AML-193 (cell line): Measurements from ENCODE around the gene INHA.

Source experiments
- DNase-seq, 2 experiments: peaks; one replicate each; lab custom pipeline; 2025; lab: John Stamatoyannopoulos, UW

Gene INHA

DNA sequence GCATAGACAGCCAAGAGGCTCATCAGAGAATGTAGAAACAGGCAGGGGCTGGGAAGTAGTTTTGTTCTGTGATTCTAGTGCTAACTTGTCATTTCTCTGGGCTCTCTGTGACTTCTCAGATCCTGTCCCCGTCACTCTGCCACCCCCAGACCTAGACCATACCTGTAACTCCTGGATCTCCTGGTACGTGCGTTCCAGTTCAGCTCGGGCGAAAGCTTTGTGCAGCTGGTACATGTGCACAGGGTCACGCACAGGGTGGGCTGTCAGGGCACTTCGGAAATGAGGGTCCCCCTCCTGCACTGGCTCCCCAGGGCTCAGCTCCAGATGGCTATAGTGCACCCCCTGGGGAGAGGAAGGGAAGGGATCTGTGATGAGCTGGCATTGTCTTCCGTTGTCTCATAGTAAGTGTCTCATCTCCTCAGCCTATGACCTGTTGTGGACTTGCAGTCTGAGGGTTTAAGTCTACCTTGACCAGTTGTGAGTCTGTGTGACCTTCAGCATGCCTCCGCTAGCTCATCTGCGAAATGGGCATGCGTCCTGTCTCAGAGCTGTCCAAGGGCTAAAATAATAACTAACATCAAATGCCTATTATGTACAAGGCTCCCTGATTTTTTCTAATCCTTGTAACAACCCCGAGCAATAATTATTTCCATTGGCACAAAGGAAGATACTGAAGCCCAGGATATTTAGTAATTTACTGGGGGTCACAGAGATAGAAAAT, 31.2 kb upstream of the INHA start:
- no peak for DNase-seq

DNA sequence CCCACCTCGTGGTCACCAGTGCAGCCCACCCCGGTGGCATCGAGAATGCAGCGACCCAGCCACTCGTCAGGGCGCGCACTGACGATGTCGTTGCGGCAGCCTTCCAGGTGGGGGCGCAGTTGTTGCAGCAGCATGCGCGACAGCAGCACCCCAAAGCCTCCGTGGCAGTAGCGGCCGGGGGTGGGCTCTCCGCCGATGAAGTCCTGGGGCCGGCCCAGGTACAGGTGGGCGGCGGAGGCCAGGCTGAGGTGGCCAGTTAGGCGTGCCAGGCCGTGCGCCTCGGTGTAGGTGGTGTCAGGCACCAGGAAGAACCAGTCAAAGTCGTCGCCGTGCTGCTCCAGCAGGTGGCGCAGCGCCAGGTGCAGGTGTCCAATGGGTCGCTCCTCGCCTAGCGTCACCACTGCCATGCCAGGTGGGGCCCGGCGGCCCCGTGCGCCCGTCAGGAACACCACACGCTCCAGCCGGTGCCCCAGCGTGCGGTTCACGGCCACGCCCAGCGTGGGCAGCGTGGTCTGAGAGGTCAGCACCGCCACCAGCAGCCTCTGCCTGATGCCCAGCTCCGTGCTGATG, 30.4 kb upstream of the INHA start:
- peak; percentile 51 to 54 for DNase-seq

DNA sequence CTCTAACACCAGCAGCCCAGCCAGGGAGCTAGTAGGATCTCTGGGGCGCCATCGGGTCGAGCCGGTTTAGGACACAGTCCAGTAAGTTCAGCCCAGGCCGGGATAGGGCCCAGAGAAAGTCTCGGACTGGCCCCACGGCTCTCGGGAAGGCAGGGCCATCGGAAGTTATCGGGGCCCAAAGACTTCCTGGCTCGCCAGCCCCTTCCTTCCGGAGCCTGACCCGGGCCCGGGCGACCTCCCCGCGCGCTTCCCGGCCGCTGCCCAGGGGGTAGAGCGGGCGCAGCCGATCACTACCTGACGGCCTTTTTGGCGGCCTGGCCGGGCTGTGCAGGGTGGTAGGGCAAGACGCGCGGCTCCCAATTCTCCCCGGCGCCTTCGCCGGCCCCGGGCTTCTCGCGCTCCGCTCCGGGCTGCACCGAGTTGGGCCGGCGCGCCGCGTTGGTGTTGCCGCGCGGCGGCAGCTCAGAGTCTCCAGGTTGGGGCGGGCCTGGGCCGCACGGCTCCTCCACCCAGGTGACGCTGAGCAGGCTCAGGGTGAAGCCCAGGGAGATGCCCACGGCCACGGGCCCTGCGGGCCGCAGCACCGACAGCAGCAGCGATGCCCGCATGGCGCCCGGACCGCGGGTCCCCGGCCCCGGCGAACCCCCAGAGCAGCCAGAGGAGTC, 29.0 kb upstream of the INHA start:
- DNase-seq = no peak

DNA sequence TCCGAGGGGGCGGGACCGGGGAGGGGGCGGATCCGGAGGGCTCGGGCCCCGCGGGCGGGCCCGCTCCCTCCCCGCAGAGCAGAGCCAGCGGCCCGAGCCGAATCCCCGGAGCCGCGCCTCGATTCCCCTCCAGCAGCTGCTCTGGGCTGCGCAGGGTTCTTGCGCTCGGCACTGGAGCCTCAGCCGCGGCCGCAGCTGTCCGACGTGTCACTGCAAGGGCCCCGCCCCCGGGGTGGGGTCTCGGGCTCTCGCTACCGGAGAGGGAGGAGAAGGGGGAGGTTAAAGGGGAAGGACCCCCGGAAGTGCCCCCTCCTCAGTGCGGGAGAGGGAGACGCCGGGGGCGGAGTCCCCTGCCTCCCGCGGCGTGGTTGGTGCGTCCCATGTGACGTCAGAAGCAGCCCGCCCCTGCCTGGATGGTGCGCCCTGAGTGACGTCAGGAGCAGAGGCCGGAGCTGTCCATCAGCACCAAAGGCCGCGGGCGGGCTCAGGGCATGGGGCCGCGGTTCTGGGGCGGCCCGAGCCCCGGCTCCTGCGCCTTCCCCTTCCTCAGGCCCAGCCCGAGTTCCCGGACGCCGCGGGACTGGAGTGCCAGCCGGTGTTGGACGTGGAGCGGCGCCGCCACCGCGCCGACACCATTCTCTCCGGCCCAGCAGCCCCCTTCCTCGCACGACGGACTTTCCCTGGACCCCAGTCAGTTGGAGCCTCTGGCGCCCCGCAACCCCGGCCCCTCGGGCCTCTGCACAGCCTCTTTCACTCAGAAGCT, 28.3 kb upstream of the INHA start, which contains the start of the genes CHPF and TMEM198:
CHPF (minus strand) TSS at position 214 of the 763 bp plus-strand sequence. CDS start 271 bp downstream, outside the sequence.
TMEM198 (plus strand) TSS at position 433 of the 763 bp plus-strand sequence. CDS start 700 bp downstream, outside the sequence.
- peak; percentile 19 to 43 for DNase-seq

DNA sequence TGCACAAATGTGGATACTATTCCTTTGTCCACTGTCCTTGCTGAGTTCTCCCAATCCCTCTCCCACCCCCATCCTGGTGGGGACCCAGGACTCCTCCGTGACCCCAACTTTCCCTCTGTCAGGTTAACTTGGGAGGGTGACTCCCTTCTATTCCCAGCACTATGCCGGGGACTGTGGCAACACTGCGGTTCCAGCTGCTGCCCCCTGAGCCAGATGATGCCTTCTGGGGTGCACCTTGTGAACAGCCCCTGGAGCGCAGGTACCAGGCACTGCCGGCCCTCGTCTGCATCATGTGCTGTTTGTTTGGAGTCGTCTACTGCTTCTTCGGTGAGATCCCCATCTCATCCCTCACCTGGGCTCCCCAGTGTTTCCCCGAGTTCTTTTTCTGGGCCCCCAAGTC, 27.5 kb upstream of the INHA start:
- DNase-seq = no peak

DNA sequence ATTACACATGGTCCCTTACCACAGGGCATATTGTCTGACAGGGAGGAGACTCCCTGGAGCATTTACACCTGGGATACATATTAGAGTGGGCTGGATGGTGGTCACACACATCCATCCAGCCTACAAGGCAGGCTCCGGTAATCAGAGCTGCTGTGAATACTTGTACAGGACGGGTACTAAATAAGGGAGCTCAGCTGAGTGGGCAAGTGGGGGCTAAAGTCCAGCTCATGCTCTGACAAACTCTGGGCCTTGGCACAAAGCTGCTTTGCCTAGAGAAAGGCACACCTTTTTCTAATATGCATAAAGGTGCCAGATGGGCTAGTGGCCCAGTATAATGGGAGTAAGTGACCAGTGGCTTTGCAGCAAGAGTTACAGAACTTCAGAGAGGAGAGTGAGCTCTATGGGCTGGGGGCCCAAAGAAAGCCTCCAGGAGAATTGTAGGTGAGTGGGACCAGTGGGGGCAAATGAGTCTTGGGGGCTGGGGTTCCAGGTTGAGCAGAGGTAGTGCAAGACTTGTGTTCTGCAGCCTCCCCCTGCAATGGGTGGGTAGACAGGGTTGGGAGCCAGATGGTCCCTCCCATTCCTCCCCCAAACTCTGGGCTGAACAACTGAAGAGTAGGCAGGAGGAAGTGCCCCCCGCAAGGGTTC, 26.7 kb upstream of the INHA start:
- no peak for DNase-seq

DNA sequence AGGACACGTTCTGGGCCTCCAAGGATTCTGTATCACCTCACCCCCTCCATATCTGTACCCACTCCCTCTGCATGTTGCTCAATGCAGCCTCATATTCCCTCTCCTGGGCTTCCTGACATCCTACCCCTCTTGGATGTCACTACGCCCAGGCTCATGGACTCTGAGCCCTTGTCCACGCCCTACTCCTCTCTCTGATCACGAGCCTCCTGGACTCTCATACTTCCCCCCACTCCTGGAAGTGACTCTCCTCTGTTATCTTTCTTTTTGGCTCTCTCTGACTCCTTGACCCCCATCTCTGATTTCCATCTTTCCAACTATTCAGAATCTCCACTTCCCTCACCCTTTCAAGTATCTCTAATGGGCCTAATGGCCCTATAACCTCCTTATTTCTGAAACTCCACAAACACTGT, 26.2 kb upstream of the INHA start:
- DNase-seq = no peak

DNA sequence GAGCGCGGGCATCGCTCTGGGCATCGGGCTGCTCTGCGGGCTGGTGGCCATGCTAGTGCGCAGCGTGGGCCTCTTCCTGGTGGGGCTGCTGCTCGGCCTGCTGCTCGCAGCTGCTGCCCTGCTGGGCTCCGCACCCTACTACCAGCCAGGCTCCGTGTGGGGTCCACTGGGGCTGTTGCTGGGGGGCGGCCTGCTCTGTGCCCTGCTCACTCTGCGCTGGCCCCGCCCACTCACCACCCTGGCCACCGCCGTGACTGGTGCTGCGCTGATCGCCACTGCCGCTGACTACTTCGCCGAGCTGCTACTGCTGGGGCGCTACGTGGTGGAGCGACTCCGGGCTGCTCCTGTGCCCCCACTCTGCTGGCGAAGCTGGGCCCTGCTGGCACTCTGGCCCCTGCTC, 24.5 kb upstream of the INHA start:
- no peak for DNase-seq

DNA sequence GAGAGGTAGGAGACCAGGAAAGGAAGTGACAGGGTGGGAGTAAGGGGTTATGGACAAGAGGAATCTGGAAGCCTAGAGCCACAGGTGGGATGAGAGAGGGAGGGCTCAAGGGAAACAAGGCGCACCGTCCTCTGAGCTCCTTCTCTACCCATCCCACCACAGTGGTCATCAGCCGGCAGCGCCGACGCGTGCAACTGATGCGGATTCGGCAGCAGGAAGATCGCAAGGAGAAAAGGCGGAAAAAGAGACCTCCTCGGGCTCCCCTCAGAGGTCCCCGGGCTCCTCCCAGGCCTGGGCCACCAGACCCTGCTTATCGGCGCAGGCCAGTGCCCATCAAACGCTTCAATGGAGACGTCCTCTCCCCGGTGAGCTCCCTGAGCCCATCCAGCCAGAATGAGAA, 23.1 kb upstream of the INHA start:
- no peak for DNase-seq

DNA sequence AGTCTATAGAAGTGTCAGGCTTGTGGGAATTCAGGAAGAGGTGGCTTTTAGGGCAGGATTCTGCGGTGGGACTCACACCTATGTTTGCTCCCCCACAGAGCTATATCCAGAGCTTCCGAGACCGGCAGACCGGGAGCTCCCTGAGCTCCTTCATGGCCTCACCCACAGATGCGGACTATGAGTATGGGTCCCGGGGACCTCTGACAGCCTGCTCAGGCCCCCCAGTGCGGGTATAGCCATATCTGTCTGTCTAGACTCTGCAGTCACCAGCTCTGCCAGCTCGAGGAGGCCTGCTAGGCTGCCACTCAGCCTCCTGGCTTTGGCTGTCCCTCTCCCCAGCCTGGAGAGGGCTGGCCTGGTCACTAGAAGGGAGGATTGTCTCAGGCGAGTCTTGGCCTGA, 22.5 kb upstream of the INHA start:
- no peak for DNase-seq

DNA sequence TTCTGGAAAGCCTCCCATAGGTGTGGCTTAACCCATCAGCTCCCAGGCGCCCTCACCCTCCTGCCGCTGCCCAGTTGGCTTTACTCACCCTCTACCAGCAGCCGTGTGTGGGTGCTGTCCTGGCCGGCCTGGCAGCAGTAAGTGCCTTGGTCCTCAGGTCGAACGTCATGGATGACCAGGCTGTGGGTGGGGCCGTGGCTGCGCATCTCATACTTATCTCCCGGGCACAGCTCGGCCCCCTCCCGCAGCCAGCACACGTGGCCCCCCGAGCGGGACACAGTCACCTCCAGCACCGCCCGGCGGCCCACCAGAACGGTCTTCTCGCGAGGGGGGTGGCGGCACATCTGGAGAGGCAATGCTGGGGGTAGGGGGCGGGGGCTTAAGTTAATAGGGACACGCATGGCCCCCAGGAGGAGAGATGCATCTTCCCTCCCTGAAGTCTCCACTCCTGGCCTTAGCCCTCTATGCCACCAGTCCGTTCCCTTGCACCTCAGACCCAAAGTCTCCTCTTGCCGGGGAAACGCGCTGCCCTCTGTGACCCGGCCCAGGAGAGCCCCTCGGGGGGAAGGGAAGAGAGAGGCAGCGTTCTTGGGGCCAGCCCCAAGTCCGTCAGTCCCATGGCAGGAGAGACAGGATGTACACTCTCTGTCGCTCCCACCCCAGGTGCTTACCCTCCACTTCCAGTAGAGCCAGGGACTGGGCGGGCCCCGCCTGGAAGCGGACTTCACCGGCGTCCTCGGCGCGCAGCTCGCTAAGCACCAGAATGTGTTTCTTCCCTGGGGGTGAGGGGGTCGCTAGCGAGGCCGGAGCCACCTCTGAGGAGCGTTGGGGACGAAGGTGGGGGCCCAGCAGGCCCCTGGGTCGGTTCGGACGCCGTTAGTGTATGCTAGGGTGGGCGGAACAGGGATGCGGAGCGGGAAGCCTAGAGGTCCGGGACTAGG, 20.4 kb upstream of the INHA start:
- DNase-seq = no peak

DNA sequence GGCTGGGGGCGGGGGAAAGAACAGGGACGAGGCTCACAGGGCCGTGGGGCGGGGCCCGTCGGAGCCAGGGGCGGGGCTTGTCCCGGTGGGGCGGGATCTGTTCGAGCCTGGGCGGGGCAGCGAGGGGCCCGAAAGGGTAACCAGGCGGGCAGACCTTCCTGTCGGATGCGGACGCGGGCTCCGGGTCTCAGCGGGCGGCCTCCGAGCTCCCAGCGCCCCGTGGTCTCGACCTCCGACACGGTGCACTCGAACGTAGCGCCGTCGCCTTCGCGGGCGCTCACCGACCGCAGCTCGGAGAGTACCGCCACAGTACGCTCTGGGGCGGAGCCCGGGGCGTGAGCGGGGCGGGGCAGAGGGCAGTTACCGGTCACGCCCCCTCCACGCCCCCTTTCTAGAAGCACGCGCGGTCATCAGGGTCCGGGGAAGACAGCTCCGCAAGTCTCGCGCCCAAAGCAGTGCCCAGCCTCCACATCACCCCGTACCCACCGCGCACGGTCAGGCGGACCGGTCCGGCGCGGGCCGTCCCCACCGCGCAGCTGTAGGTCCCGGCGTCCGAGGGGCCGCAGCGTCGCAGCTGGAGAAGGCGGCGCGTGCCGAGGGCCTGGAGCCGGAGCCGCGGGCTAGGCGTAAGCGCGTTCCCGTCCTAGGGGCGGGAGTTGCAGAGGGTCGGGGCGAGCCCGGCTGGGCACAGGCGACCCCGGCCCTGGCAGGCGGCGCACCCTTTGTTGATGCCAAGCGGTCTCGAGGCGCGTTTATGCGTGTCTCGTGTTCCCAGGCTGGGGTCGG, 19.5 kb upstream of the INHA start:
- DNase-seq = no peak

DNA sequence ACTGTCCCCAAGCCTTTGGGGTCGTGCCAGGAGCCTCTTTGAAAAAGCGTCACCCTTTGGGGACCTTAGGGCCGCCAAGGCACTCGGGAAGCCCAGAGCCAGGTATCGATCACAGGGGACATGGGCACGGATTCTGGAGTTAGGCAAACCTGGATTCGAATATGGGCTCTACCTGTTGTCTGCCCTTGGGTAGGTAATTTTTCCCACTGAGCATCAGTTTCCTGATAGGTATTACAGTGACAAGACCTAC, 19.0 kb upstream of the INHA start:
- no peak for DNase-seq

DNA sequence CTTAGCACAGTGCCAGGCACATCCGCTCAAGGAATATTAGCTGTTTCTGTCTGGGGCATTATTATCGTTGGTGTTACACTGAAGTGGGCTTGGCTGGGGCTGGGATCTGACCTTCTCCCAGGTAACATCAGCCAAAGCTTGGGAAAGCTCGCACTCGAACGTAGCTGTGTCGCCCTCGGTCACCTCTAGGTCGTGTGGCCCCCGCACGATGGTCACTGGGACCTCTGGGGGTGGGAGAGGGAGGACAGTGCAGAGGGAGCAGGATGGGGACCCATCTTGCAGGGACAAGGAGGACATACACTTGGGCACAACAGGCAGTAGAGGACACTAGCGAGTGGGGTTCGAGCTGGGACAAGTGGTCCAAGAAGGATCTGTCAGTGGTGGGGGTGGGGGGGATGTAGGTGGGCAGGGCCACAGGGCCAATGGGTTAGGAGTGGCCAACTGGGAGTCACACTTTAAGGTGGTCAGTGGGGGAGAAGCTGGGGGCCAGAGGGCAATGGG, 18.6 kb upstream of the INHA start:
- no peak for DNase-seq

DNA sequence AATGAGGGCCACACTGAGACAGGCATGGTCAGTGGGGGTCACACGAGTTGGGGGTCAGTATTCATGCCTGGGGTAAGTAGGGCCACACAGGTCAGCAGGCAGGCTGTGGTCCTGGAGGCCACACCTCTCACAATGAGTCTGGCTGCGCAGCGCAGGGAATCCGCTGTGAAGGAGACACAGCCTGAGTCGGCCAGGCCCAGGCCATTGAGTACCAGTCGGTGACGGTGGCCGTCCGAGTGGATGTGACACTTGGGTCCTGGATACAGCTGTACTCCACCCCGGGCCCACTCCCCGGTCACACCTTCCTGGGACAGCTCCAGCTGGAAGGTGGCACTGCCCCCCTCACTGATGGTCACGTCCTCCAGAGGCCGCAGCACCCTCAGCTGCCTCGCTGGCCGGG, 17.8 kb upstream of the INHA start:
- no peak for DNase-seq

DNA sequence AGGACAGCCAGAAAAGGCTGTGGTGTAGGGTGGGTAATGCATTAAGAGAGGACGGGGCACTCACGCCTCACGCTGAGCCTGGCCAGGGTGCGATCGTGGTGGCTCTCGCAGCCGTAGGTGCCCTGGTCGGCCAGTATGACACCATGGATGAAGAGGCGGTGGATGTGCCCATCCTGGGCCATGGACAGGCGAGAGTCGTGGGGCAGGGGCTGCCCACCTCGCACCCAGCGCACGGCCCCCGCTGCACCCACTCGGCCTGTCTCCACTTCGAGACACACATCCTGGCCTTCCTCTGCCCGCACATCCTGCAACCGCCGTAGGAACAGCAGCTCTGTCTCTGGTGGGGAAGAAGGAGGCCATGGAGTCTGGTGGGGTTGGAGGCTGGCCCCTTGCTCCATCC, 16.2 kb upstream of the INHA start:
- DNase-seq = no peak

DNA sequence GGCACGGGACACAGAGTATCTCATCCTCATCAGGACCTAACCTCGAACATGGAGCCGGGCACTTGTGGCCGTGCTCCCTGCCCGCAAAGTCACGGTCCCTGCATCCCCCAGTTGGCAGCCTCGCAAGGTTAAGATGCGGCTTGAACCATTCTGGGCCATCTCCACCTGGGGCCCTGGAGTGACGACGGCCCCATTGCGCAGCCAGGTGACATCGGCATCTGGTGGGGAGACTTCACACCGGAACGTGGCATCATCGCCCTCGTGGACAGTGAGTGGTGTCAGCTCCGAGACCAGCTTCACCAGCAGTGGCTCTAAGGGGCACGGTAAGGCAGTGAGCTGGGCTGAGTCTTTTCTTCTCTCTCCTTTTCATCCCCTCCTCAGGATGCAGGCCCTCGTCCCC, 15.7 kb upstream of the INHA start:
- DNase-seq = no peak

DNA sequence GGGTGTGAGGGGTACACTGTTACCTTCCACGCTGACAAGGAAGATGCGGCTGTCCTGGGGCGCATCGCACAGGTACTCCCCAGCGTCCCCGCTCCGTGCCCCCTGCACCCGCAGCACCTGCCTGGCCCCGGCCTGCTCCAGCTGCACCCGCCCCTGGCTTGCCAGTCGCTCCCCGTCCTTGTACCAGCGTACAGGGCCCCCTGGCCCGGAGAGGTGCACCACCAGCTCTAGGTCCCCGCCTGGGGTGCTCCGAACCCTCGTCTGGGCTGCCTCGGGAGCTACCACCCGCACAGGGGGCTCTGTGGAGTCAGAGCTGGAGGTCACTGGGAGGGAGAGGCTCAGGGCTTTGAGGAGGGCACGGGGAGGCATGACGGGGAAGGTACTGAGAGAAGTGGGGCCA, 14.8 kb upstream of the INHA start:
- DNase-seq = no peak

DNA sequence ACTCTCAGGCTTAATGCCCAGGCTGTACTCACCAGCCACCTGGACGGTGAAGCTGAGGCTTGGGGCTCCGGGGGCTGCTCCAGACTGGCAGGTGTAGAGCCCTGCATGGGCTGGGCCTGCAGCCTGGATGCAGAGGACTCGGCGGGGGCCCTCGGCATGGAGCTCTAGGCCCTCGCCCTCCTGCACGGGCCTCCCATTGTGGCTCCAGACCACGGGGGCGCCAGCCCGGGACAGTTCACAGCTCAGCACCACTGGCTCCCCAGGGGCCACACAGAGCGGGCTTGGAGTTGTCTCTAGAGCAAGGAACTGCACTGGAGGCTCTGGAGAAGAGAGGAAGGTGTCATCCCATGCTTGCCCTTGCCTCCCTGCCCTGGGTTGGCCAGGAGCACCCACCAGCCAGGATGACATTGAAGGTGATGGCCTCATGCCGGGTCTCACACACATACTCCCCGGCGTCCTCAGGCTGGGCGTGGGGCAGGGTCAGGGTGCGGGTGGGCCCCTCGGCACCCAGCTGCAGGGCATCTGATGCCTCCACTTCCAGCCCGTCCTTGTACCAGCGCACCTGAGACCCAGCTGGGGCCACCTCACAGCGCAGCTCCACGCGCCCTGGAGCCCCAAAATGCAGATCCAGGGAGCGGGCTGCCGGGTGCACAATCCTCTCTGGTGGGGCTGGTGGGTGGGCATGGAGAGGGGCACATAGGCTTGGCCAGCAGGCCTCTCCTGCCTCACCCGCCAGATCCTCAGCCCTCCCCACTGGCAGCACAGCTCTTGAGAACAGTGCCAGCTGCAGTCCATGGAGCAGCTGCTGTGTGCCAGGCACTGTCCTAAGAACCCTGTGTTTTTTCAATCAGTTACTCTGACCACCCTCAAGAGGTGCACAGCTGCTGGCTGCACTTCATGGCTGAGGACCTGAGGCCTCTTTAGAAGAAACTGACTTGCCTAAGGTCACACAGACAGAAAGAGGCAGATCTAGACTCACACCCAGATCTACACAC, 14.0 kb upstream of the INHA start:
- no peak for DNase-seq
